AG04449 (cell line): ENCODE data around the gene FOXL3.

Experiments used
- CTCF ChIA-PET: fragments of 350-600 bp; formaldehyde crosslinking; extraction: SDS; loops from one replicate; lab custom pipeline; 2021; ENCODE audit warnings: antibody characterized with exemption; lab: Yijun Ruan, JAX
- POLR2A ChIA-PET: fragments of 400-600, 350-600 bp; formaldehyde crosslinking; extraction: SDS; loops from one replicate; lab custom pipeline; 2020; ENCODE audit warnings: antibody characterized with exemption, inconsistent platforms; lab: Yijun Ruan, JAX
- DNase-seq: peaks from one replicate; pipeline ENCODE4 v3.0.0-alpha.2; 2010; ENCODE audit warnings: low read depth, low spot score
- H3K4me3 ChIP-seq: 2 replicates; pipeline ENCODE4 v1.5.1; 2011; ENCODE audit warnings: low read depth, mild to moderate bottlenecking, control low read depth, low read length
- CTCF ChIP-seq: IDR thresholded peaks from one replicate; pipeline ENCODE4 v1.5.1; 2011; ENCODE audit warnings: mild to moderate bottlenecking, moderate library complexity, low read length, control low read depth, inconsistent platforms; ENCODE audit not compliant: insufficient read depth; ENCODE audit errors: missing control alignments

The FOXL3 gene

GRCh38 chr7:326273-326672 is 36.3 kb downstream of the FOXL3 start:
- no peak for DNase-seq
- H3K4me3 ChIP-seq, result no peak overlapping the region
- no peak for TF ChIP-seq CTCF
- CTCF ChIA-PET, result interaction anchor here (1.1 to 1.4 kb wide), 3 partner anchors 217 to 445 kb away, joined by 3 read pairs; no protein-coding TSS in a partner anchor
- POLR2A ChIA-PET, result no interaction called here

GRCh38 chr7:326809-327232 is 36.9 kb downstream of the FOXL3 start:
- DNase-seq, result no peak
- no peak overlapping the region for H3K4me3 ChIP-seq
- ChIA-PET POLR2A (no interaction called here), CTCF (interaction anchor here (1.1 to 1.4 kb wide), 3 partner anchors 217 to 444 kb away, joined by 3 to 4 read pairs (median 3); no protein-coding TSS in a partner anchor)
- no peak for TF ChIP-seq CTCF

- H3K4me3 ChIP-seq, result no peak overlapping the region
- ChIA-PET POLR2A (no interaction called here), CTCF (interaction anchor here (1.3 to 1.4 kb wide), 2 partner anchors 216 to 309 kb away, joined by 3 to 4 read pairs; no protein-coding TSS in a partner anchor)
- TF ChIP-seq CTCF, result no peak
- DNase-seq, result no peak
These were observed 37.4 kb downstream of the FOXL3 start for GRCh38 chr7:327233-327931.

- DNase-seq, result no peak
- CTCF ChIA-PET, result interaction anchor here (1.4 kb wide), 1 partner anchor 308 kb away, joined by 4 read pairs; no protein-coding TSS in a partner anchor
- POLR2A ChIA-PET, result no interaction called here
- TF ChIP-seq CTCF, result no peak
- H3K4me3 ChIP-seq, result no peak overlapping the region
These were observed 38.2 kb downstream of the FOXL3 start for GRCh38 chr7:327991-328702.

- POLR2A ChIA-PET, result no interaction called here
- no peak for TF ChIP-seq CTCF
- CTCF ChIA-PET, result interaction anchor here (0.9 to 4.6 kb wide), 4 partner anchors 8 to 443 kb away, joined by 3 to 51 read pairs (median 10); no protein-coding TSS in a partner anchor
- no peak overlapping the region for H3K4me3 ChIP-seq
- no peak for DNase-seq
These were observed 39.8 kb downstream of the FOXL3 start for GRCh38 chr7:329691-330281.
